Measurements from ENCODE around the gene GLI1. TPM values are rescaled to one million over a fixed set of nuclear protein-coding genes. Genes with fewer than 3 reads are reported as not detected.

The GLI1 gene
- total RNA-seq, 4 donors from 2014 or later: 0.09 to 0.60 (median 0.19) TPM; not detected in 1

DNA sequence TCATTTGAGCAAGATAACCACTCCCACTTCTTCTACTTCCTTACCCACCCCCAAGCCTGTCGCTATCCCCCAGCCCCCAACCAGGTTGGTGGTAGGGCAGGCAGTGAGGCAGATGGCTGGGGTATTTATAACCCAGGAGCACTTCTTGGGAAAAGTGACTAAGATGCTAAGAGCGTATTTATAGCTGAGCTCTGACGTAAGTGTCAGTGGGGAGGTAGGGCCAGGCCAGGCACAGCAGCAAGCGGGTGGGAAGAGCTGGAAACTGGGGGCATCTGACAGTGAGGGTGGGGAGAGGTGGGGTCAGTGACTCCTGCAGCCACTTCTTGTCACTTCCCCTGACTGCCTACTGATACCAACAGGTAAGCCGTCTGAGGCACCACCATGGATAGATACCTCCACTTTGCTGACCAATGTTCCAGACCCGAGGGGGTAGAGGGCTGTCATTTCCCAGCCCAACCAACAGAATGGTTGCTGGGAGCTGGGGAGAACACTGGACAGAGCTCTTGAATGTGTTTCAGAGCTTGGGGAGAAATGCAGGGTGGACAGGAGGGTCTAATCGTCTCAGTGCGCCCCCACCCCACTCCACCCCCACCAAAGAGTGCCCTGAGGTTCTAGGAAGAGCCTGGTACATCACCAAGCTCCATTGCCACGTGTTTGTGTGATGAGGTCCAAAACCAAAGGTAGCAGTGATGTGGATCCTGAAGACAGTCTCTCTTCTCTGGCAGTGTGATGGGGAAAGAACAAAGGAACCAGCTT, 7.2 kb upstream of the GLI1 start:
- TF ChIP-seq, protein P1, sequence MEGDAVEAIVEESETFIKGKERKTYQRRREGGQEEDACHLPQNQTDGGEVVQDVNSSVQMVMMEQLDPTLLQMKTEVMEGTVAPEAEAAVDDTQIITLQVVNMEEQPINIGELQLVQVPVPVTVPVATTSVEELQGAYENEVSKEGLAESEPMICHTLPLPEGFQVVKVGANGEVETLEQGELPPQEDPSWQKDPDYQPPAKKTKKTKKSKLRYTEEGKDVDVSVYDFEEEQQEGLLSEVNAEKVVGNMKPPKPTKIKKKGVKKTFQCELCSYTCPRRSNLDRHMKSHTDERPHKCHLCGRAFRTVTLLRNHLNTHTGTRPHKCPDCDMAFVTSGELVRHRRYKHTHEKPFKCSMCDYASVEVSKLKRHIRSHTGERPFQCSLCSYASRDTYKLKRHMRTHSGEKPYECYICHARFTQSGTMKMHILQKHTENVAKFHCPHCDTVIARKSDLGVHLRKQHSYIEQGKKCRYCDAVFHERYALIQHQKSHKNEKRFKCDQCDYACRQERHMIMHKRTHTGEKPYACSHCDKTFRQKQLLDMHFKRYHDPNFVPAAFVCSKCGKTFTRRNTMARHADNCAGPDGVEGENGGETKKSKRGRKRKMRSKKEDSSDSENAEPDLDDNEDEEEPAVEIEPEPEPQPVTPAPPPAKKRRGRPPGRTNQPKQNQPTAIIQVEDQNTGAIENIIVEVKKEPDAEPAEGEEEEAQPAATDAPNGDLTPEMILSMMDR (IDR thresholded peaks at IDR 0.05): no peak
- no peak for DNase-seq (ENCODE audit: low spot score)
- ATAC-seq (ENCODE audit: low FRiP score): no peak

DNA sequence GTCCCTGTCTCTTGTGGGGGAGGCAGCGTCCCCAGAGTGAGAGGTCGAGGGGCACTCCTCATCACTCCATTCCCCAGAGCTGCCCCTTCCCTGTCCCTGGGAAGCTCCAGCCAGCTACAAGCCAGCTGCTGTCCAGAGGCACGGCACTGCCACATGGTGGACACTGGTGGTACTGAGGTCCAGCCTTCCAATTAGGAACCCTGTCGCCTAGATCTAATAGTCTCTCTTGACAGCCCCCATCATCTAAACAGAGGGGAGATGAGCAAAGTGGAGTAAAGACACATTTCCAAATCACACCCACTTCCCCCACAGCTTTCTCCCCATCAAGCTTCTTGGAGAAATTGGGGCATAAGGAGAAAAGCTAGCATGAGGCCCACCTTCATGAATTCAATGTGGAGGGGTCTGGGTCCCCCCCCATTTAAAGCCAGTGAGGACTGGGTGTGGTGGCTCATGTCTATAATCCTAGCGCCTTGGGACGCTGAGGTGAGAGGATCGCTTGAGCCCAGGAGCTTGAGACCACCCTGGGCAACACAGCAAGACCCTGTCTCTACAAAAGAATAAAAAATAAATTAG, 6.6 kb upstream of the GLI1 start:
- DNase-seq (ENCODE audit: low spot score): peak; percentile 78
- TF ChIP-seq, protein P1 (IDR thresholded peaks at IDR 0.05): peak in 1 of 3 donors; percentile 79
- ATAC-seq (ENCODE audit: low FRiP score): peak; percentile 60

DNA sequence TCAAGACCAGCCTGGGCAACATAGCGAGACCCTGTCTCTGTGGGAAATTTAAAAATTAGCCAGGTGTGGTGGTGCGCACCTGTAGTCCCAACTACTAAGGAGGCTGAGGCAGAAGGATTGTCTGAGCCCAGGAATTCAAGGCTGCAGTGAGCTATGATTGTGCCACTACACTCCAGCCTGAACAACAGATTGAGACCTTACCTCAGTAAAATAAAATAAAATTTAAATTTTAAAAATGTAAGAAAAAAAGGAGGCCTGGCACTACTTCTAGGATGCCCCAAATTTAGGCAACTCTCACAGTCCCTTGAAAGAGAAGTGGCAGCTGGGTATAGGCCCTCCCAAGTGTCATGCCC, 5.4 kb upstream of the GLI1 start:
- TF ChIP-seq, protein P1 (IDR thresholded peaks at IDR 0.05): no peak
- DNase-seq (ENCODE audit: low spot score): no peak

DNA sequence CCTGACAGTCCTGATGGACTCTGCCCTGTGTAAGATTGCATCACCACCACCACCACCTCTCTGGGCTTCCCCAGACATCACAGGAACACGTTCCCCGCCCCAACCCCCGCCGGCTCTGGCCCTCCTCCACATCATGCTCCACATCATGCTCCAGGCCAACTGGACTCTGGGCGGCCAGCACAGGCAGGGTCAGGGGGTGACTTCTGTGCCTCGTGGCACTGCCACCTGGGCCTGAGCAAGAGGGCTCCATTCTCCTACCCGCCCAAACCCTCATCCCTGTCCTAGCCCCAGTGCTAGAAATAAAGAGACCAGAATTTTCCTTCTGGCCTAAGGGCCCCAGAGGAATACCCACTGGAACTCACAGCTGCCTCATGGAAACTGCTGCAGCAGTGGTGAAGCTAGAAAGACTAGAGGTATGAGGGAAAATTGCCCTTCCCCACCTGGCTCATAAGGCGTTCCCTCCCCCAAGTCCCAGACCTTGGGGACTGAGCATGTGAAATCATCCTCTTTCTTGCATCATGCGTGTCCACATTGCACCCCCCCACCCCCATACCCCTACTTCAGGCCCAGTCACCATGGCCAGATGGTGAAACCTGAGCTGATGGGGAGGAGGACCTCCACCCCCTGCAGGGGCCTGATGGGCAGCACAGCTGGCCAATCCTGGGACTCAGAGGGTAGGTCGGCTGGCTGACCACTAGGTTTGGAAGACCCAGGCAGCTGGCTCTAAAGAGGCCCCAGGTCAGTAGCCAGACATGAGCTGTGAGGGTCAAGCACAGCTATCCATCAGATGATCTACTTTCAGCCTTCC, 4.8 kb upstream of the GLI1 start, which contains the start of gene INHBE:
INHBE (plus strand) TSS at position 742 of the 808 bp plus-strand sequence. CDS start 230 bp downstream, outside the sequence.
- TF ChIP-seq, protein P1 (IDR thresholded peaks at IDR 0.05): no peak
- ATAC-seq (ENCODE audit: low FRiP score) (no peak), DNase-seq (ENCODE audit: low spot score) (no peak)

More for the DNA sequence above, 5.4 kb upstream of the GLI1 start:
- ATAC-seq (ENCODE audit: low FRiP score): no peak

DNA sequence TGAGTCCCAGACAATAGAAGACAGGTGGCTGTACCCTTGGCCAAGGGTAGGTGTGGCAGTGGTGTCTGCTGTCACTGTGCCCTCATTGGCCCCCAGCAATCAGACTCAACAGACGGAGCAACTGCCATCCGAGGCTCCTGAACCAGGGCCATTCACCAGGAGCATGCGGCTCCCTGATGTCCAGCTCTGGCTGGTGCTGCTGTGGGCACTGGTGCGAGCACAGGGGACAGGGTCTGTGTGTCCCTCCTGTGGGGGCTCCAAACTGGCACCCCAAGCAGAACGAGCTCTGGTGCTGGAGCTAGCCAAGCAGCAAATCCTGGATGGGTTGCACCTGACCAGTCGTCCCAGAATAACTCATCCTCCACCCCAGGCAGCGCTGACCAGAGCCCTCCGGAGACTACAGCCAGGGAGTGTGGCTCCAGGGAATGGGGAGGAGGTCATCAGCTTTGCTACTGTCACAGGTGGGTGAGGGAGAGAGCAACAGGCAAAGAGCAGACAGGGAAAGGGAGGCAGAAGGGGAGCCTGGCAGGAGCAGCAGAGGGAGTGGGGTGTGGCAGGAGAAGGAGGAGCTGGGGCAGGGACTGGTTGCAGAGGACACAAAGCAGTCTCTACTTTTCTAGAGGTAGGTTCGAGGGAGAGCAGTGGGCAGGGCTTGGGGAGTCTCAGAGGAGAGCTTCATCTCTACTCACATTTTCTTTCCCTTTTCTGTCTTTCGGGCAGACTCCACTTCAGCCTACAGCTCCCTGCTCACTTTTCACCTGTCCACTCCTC, 4.0 kb upstream of the GLI1 start:
- ATAC-seq (ENCODE audit: low FRiP score): no peak
- TF ChIP-seq, protein P1 (IDR thresholded peaks at IDR 0.05): no peak
- no peak for DNase-seq (ENCODE audit: low spot score)

DNA sequence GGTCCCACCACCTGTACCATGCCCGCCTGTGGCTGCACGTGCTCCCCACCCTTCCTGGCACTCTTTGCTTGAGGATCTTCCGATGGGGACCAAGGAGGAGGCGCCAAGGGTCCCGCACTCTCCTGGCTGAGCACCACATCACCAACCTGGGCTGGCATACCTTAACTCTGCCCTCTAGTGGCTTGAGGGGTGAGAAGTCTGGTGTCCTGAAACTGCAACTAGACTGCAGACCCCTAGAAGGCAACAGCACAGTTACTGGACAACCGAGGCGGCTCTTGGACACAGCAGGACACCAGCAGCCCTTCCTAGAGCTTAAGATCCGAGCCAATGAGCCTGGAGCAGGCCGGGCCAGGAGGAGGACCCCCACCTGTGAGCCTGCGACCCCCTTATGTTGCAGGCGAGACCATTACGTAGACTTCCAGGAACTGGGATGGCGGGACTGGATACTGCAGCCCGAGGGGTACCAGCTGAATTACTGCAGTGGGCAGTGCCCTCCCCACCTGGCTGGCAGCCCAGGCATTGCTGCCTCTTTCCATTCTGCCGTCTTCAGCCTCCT, 3.4 kb upstream of the GLI1 start:
- ATAC-seq (ENCODE audit: low FRiP score) (no peak), DNase-seq (ENCODE audit: low spot score) (no peak)
- TF ChIP-seq, protein P1 (IDR thresholded peaks at IDR 0.05): no peak
